GM19324 (cell line): ENCODE data around the gene CD2AP.

ENCODE experiments used
- ATAC-seq: cut with Tn5 transposase; IDR thresholded peaks from one replicate; pipeline ENCODE4 v1.9.1; 2021; ENCODE audit warnings: mild to moderate bottlenecking, moderate library complexity; ENCODE audit not compliant: unreplicated experiment, low FRiP score

CD2AP gene

GRCh38 chr6:47495207-47495606 is 17.6 kb downstream of the CD2AP start:
- ATAC-seq, result no peak

- ATAC-seq, result no peak
Observed at GRCh38 chr6:47495954-47496545, 18.5 kb downstream of the CD2AP start.

- no peak for ATAC-seq
Observed at GRCh38 chr6:47496935-47497579, 19.5 kb downstream of the CD2AP start.

GRCh38 chr6:47502920-47503319 is 25.3 kb downstream of the CD2AP start:
- ATAC-seq, result no peak

- ATAC-seq, result no peak
Observed at GRCh38 chr6:47509937-47510336, 32.3 kb downstream of the CD2AP start.

GRCh38 chr6:47512872-47513271 is 35.3 kb downstream of the CD2AP start:
- no peak for ATAC-seq

- no peak for ATAC-seq
Observed at GRCh38 chr6:47519279-47519678, 41.7 kb downstream of the CD2AP start.

- no peak for ATAC-seq
Observed at GRCh38 chr6:47520282-47520681, 42.7 kb downstream of the CD2AP start.

GRCh38 chr6:47521961-47522360 is 44.4 kb downstream of the CD2AP start:
- ATAC-seq, result no peak

GRCh38 chr6:47524136-47524845 is 46.7 kb downstream of the CD2AP start:
- no peak for ATAC-seq

GRCh38 chr6:47525330-47526057 is 47.9 kb downstream of the CD2AP start:
- no peak for ATAC-seq

GRCh38 chr6:47527274-47527673 is 49.7 kb downstream of the CD2AP start:
- ATAC-seq, result no peak

- ATAC-seq, result no peak
Observed at GRCh38 chr6:47529734-47530133, 52.1 kb downstream of the CD2AP start.

- ATAC-seq, result no peak
Observed at GRCh38 chr6:47532981-47533585, 55.5 kb downstream of the CD2AP start.

GRCh38 chr6:47534063-47534462 is 56.5 kb downstream of the CD2AP start:
- no peak for ATAC-seq

- no peak for ATAC-seq
Observed at GRCh38 chr6:47535316-47536225, 58.0 kb downstream of the CD2AP start.

- no peak for ATAC-seq
Observed at GRCh38 chr6:47536816-47537401, 59.3 kb downstream of the CD2AP start.

GRCh38 chr6:47545223-47545622 is 67.6 kb downstream of the CD2AP start:
- no peak for ATAC-seq

GRCh38 chr6:47551670-47552069 is 74.1 kb downstream of the CD2AP start:
- ATAC-seq, result no peak
